ENCODE data around the gene SPEM3.
"Not testable (repeated sequence)": the region's sequence is repeated elsewhere in the genome, so short reads cannot be mapped to it uniquely, and the experiment has no call there.

The SPEM3 gene

DNA sequence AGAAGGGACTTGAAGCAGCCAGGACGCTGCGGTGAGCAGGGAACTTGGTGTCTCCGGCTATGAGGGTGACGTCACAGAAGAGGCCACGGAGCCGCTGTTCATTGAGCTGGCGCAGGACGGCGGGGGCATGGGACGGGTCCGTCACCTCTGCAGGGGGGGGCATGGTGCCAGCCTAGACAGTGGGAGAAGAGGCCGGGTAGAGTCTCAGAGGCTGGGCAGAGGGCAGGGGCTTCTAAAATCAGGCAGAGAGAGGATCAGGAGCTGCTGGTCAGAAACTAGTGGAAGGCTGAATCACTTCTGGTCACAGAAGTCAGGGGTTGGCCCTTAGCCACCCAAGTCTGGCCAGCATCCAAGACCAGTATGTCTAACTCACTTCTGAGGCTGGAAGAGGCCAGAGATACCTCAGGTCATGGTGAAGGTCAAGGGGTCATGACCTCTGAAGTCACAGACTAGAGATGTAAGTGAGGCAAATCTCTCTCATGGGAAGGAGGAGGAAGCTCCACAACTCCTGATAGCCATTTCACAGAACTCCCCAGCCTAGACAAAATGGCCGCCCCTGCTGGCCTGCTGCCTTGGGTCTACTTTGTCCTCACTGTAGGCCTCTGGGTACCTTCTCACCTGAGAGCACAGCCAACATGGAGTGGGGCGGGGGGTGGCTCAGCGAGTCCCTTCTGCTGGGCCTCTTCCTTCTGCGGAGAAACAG is 38.1 kb downstream of the SPEM3 start:
- H3K4me3 ChIP-seq (ENCODE audit: low read depth, low read length) = no peak overlapping the region
- DNase-seq (ENCODE audit: low read depth) = peak; percentile 49
- no peak for TF ChIP-seq CTCF (conservative IDR thresholded peaks at IDR 0.05; ENCODE audit: low read depth, low read length)

DNA sequence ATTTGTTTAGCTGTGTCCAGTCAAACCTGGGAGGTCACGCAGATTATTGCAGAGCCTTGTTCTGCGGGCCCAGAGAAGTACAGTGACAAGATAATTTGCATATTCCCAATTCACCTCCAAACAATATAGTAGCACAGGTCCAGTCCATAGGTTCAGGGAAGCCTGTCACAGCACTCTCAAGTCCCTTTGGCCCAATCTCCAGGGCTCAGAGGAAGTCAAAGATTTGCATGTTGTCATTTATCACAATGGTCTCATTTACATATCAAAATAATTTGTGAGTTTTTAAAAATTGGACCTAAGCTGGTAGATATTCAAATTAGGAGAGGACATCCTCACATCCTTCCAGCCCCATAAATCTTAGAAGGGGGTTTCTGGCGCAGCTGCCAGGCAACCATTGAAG is 38.8 kb downstream of the SPEM3 start:
- no peak overlapping the region for H3K4me3 ChIP-seq (ENCODE audit: low read depth, low read length)
- DNase-seq (ENCODE audit: low read depth) = no peak
- TF ChIP-seq CTCF (conservative IDR thresholded peaks at IDR 0.05; ENCODE audit: low read depth, low read length) = no peak

DNA sequence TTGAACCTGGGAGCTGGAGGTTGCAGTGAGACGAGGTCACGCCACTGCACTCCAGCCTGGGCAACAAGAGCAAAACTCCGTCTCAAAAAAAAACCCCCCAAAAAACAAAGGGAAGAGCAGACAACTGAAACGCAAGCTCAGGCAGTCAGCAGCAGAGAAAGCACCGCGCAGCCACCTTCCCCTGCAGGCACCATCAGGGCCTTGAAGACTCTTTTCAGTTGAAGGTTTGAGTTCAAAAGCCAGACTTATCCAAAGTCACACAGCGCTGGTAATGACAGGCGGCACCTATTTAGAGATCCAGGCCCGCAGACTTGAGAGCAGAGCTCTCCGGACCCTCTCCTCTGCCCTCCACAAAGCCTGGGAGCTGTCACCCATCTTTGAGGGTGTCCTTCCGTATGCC is 39.6 kb downstream of the SPEM3 start:
- DNase-seq (ENCODE audit: low read depth) = no peak
- H3K4me3 ChIP-seq (ENCODE audit: low read depth, low read length) = no peak overlapping the region
- TF ChIP-seq CTCF (conservative IDR thresholded peaks at IDR 0.05; ENCODE audit: low read depth, low read length) = no peak

- TF ChIP-seq CTCF (conservative IDR thresholded peaks at IDR 0.05; ENCODE audit: low read depth, low read length) = no peak
- DNase-seq (ENCODE audit: low read depth) = peak; percentile 47
These were observed 40.2 kb downstream of the SPEM3 start for GRCh38 chr17:7468804-7469389.

DNA sequence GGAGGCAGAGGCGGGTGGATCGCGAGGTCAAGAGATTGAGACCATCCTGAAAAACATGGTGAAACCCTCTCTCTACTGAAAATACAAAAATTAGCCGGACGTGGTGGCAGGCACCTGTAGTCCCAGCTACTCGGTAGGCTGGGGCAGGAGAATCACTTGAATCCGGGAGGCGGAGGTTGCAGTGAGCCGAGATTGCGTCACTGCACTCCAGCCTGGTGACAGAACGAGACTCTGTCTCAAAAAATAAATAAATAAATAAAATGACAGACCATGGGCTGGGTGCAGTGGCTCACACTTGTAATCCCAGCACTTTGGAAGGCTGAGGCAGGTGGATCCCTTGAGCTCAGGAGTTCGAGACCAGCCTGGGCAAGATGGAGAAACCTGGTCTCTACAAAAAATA is 41.2 kb downstream of the SPEM3 start:
- DNase-seq (ENCODE audit: low read depth); H3K4me3 ChIP-seq (ENCODE audit: low read depth, low read length): not testable (repeated sequence)

More at GRCh38 chr17:7468804-7469389, 40.2 kb downstream of the SPEM3 start:
- H3K4me3 ChIP-seq (ENCODE audit: low read depth, low read length) = no peak overlapping the region

GRCh38 chr17:7470457-7470973 is 41.9 kb downstream of the SPEM3 start:
- not testable (repeated sequence) for H3K4me3 ChIP-seq (ENCODE audit: low read depth, low read length); DNase-seq (ENCODE audit: low read depth)

GRCh38 chr17:7471729-7472128 is 43.1 kb downstream of the SPEM3 start:
- no peak overlapping the region for H3K4me3 ChIP-seq (ENCODE audit: low read depth, low read length)
- TF ChIP-seq CTCF (conservative IDR thresholded peaks at IDR 0.05; ENCODE audit: low read depth, low read length) = no peak
- no peak for DNase-seq (ENCODE audit: low read depth)

DNA sequence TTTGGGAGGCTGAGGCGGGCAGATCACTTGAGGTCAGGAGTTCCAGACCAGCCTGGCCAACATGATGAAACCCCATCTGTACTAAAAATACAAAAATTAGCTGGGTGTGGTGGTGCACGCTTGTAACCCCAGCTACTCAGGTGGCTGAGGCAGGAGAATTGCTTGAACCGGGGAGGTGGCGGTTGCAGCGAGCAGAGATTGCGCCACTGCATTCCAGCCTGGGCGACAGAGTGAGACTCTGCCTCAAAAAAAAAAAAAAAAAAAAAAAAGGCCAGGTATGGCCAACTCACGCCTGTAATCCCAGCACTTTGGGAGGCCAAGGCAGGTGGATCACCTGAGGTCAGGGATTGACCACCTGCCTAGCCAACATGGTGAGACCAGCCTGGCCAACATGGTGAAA is 46.1 kb downstream of the SPEM3 start:
- not testable (repeated sequence) for DNase-seq (ENCODE audit: low read depth); H3K4me3 ChIP-seq (ENCODE audit: low read depth, low read length)
